AG10803 (cell line): ENCODE data around the gene CRAT.

Experiments used
- DNase-seq: peaks from one replicate; pipeline ENCODE4 v3.0.0; 2010; ENCODE audit warnings: low read depth
- H3K4me3 ChIP-seq: 2 replicates; pipeline ENCODE4 v1.5.1; 2011; ENCODE audit warnings: mild to moderate bottlenecking, low read length, control low read depth
- TF ChIP-seq, protein P1 (sequence below): conservative IDR thresholded peaks from 2 replicates; pipeline ENCODE4 v1.5.1; 2011; ENCODE audit warnings: mild to moderate bottlenecking, low read length, control low read depth, inconsistent platforms

The CRAT gene

DNA sequence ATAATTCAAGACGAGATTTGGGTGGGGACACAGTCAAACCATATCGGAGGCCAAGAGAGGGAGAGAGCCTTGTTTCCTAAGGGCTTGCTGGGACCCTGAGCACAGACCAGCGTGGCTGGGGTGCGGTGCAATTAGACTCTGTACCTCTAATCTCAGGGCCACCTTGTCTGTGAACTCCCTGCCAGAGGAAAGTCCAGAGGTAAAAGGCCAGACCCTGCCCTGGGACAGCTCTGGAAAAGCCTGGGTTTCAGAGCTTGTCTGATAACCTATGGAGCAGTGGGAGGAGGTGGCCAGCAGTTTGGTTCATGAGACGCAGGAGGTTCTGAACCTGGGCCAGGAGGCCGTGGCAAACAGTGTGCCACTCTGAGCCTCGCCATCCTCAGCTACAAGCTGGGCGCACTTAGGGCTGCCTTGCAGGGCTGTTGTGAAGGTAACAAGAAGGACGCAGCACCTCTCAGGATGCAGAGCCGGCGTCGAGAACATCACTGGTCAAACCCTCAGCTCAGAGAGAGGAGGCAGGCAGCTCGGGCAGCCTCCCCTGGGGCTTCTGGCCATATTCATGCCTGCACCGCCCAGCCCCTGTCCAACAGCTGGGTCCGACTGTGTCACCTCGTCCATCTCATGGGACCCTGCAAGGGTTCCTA, 34.5 kb downstream of the CRAT start:
- no peak overlapping the region for H3K4me3 ChIP-seq
- TF ChIP-seq, protein P1, sequence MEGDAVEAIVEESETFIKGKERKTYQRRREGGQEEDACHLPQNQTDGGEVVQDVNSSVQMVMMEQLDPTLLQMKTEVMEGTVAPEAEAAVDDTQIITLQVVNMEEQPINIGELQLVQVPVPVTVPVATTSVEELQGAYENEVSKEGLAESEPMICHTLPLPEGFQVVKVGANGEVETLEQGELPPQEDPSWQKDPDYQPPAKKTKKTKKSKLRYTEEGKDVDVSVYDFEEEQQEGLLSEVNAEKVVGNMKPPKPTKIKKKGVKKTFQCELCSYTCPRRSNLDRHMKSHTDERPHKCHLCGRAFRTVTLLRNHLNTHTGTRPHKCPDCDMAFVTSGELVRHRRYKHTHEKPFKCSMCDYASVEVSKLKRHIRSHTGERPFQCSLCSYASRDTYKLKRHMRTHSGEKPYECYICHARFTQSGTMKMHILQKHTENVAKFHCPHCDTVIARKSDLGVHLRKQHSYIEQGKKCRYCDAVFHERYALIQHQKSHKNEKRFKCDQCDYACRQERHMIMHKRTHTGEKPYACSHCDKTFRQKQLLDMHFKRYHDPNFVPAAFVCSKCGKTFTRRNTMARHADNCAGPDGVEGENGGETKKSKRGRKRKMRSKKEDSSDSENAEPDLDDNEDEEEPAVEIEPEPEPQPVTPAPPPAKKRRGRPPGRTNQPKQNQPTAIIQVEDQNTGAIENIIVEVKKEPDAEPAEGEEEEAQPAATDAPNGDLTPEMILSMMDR: no peak
- DNase-seq: no peak

DNA sequence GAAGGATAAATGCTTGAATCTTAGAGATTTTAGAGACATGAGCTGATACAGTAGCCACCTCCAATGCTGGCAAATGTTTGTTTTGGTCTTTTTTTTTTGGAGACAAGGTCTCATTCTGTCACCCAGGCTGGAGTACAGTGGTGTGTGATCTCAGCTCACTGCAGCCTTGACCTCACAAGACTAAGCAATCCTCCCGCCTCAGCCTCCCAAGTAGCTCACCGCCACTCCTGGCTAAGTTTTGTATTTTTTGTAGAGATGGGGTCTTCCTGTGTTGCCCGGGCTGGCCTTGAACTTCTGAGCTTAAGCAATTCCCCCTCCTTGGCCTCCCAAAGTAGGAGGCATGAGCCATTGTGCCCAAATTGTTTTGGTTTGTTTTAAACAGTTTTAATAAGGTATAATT, 36.5 kb downstream of the CRAT start:
- TF ChIP-seq, protein P1: no peak
- no peak for DNase-seq
- no peak overlapping the region for H3K4me3 ChIP-seq

DNA sequence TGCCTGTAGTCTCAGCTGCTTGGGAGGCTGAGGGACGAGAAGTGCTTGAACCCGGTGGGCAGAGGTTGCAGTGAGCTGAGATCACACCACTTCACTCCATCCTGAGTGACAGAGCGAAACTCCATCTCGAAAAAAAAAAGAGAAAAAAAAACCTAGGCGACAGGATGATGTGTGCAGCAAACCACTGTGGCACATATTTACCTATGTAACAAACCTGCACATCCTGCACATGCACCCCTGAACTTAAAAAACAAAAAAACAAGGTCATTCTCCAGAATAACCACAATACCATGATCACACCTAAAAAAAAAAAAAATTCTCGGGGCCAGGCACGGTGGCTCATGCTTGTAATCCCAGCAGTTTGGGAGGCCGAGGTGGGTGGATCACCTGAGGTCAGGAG, 37.2 kb downstream of the CRAT start:
- TF ChIP-seq, protein P1: no peak
- DNase-seq: no peak
- no peak overlapping the region for H3K4me3 ChIP-seq

DNA sequence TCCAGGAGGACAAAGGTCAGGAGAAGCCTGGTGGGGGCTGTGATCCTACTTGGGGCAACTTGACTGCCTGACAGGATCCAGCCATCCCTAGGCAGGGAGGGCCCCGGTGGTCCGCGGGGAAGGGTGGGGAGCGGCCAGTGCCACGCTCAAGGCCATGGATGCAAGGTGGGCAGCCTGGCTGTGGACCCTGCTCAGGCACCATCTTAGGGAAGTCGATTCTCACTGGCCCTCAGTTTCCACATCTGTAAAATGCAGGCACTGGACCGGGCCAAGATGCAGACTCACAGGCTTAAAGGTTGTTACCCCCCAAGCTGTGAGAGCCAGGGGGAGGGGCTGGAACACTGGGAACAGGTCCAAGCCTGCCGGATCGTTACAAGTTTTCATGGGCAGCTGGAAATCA, 38.4 kb downstream of the CRAT start:
- no peak for DNase-seq
- TF ChIP-seq, protein P1: no peak
- H3K4me3 ChIP-seq: no peak overlapping the region

DNA sequence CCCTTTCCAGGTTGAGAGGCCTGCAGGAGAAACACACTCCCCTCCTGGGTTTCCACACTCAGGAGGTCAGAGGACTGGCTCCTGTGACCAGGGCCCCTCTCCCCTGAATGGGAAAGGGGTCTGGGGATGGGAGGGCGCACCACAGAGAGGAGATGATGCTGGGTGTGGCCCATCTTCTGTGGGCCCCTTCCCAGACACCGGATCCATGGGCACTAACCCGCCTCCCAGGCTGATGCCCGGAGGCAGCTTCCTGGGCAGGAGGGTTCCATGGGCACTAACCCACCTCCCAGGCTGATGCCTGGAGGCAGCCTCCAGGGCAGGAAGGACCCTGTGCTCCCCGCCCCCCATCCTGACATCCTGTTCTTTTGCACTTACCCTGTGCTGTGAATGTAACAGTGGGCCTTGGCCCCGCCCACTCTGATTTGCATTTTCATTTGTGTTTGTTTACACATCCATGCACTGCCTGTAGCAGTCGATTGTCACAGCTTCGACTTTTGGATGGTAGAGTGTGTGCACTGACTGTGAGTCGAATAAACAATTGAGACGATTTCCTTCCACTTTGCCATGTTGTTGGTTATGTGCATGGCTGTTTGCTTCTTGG, 39.0 kb downstream of the CRAT start:
- DNase-seq: no peak

DNA sequence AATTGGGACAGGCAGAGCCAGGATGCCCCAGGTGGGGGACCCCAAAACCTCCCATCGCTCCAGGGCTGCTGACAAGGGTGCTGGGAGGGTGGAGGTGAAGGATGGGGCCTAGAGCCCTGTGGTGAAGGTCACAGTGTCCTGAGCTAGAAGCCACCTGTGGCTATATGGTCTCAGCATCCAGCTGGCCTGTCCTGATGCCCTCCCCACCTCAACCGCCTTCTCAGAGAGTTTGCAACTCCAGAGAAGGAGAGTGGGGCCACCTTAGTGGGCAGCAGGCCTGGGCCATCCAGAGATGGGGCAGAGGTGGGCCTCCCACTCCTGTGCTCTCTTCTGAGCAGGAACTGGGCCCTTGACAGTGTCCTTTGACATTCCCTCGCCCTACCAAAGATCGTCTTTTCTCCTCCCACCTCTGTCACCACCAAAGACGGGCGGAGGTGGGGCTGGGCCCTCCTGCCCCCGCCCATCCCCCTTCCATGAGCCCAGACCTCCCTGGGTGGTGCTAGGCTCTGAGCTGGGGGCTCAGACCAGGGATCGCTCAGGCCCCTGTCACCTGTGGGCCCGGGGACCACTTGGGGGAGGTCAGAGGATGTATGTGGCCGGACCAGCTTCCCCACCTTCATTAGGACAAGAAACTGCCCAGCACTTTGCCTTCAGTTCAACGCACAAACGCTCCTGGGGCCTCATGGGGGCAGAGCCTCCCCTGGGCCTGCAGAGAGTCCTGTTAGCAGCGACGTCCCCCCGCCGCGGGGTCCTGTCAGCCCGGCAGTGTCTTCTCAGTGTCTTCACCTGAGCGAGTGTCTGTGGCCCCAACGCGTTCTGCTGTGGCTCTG, 39.7 kb downstream of the CRAT start:
- no peak for DNase-seq
- no peak overlapping the region for H3K4me3 ChIP-seq
- TF ChIP-seq, protein P1: no peak

More for the DNA sequence above, 39.0 kb downstream of the CRAT start:
- H3K4me3 ChIP-seq: no peak overlapping the region
- TF ChIP-seq, protein P1: no peak
